ENCODE data around the gene PRAME.

The PRAME gene

DNA sequence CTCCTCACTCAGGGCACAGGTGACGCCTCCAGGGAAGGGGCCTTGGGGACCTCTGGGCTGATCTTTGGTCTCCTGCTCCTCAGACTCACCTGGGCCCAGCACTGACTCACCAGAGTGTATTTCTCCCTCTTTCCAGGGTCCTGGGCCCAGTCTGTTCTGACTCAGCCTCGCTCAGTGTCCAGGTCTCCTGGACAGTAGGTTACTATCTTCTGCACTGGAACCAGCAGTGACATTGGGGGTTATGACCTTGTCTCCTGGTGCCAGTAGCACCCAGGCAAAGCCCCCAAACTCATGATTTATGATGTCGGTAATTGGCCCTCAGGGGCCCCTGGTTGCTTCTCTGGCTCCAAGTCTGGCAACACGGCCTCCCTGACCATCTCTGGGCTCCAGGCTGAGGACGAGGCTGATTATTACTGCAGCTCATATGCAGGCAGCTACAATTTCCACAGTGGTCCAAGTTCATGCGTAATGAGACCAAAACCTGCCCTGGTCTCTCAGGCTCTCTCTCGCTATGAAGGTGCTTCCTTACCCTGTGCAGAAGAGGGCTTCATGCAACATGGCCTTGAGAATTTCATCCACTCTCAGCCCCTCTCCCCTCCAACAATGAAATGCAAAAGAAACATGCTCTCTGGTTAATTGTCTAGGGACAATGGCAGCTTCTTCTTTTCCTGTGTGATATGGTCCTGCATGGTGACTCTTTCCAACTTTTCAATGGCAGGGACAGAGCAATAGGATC lies 21.0 kb upstream of the PRAME start:
- DNase-seq: no peak

DNA sequence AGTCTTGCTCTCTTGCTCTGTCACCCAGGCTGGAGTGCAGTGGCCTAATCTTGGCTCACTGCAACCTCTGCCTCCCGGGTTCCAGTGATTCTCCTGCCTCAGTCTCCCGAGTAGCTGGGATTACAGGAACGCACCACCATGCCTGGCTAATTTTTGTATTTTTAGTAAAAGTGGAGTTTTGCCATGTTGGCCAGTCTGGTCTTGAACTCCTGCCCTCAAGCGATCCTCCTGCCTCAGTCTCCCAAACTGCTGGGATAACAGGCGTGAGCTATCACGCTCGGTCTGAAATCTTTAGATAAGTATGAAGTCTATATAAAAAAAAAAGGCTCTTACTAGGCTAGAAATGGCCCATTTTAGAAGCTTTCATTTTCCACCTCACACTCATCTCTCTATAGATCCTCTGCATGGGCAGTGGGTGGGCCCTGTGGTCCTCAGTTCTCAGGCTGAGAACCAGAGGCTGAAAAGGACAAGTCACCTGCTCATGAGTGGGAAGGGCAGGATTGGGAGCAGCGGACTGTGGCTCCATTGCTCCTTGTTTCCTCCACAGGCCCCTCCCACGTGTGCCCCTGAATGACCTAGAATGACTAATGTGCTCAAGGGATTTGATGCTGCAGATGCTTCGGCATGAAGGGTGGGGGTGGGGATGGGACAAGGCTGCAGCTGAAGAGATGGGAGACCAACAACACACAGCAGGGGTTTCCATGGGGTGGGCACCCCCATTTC lies 19.8 kb upstream of the PRAME start:
- DNase-seq: no peak

DNA sequence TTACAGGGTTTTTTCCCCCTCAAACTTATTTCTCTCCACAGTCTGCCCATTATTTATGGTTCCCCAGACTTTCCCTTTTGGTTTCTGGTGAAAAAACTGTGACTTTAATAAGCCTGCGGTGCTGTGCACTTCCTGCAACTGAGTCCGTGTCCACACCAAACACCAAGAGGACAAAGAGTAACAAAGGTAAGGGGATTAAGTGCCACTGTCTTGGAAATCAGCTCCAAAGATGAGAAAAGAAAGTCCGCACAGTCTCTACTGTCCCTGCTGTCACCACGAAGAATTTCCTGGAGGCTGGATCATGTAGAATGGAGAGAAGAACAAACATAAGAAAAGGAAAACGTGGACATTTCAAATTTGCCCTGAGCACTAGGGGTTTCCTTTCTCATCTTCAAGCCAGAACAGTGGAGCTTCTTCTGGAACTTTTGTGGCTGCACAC lies 17.9 kb upstream of the PRAME start:
- no peak for DNase-seq

DNA sequence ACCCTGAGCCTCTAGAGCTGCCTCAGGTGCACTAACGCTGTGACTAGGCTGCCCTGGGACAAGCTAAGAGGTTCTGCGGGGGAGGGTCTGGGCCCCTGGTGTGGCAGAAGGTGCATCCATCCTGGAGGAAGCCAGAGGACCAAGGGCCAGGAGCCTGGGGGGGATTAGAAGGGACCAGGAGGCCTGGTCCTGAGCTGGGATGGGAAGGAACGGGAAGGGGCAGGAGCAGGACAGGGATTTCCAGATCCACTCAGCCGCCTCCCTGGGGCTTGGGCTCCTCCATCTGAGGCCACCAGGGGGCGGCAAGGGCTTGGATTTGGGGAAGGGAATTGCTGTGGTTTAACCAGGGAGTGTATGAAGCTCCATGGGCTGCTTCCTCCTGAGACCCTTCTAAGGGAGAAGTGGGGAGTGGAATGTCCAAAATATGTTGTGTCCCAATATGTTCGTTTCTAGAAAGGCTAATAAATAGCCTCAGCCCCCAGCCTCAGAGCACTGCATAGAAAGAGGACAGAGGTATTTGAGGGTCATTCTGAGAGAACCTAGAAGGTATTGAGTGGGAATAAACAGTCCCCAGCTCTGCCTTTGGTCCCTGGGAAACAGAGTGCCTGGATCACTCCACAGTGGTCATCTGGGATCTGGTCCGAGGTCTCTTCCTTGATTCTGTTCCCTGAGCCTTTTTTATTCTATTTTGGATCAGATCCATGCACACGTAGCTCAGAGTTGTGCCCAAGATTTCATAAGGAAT lies 17.4 kb upstream of the PRAME start:
- DNase-seq: no peak

DNA sequence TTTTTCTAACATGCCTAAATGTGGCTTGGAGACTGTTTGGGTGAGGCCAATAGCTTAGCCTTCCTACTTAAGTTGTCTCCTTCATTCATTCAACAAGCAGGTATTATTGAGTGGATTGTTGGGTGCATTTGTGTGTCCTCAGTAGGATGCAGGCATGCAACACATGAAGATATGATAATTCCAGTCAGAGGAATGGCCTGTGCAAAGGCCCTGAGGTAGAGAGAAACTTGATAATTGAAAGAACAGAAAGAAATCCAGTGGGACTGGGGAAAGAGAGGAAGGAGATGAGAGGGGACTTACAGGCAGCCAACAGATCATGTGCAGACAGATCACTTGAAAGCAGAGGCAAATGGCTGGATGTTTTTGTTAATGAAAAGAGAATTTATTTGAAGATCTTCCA lies 15.3 kb upstream of the PRAME start:
- DNase-seq: no peak

DNA sequence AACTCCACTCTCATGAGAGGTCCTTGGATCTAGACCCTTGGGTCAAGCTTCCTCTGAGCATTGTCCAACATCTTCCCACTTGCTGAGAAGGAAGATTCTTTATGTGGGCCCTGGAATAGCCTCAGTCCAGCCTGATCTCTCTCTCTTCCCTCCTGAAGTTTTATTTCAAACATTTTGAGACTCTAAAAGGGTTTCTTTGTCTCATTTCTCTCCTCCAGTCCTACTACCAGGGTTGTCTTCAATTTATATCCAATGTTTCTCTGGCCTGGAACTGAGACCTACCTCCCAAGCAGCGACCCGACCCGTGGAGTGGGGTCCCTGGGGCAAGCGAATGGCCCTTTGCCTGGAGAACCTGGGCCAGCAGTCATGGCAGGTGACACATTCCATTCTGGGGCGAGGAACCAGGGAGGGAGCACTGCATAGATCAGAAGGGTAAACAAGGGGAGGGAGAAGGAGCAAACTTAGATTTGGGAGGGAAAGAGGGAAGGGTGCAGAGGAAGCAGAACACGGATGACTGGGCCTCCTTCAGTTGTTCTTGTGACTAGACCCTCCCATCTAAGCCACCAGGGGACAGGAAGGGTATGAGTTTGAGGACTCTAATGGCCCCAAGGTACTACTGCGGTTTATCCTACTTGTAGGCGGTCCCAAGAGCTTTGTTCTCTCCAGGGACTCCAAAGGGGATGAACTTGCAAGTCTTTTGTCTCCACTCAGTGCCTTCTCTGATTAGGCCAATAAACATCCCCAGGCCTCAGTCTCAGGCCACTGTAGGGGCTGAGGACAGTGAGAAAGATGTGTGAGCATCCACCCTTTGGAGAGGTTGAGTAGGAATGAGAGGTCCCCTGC lies 14.2 kb upstream of the PRAME start:
- no peak for DNase-seq

DNA sequence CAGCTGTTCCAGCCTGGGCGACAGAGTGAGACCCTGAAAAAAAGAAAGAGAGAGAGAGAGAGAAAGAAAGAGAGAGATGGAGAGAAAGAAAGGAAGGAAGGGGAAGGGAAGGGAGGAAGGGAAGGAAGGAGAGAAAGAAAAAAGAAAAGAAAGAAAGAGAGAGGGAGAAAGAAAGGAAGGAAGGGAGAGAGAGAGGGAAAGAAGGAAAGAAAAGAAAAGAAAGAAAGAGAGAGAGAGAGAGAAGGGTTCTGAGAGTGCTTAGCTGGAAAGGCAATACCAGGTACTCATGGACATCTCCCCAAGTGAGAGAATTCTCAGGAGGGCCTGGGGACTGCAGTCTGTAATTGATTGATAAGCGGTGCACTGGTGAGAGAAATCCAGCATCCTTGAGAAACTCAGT lies 12.8 kb upstream of the PRAME start:
- DNase-seq: no peak

DNA sequence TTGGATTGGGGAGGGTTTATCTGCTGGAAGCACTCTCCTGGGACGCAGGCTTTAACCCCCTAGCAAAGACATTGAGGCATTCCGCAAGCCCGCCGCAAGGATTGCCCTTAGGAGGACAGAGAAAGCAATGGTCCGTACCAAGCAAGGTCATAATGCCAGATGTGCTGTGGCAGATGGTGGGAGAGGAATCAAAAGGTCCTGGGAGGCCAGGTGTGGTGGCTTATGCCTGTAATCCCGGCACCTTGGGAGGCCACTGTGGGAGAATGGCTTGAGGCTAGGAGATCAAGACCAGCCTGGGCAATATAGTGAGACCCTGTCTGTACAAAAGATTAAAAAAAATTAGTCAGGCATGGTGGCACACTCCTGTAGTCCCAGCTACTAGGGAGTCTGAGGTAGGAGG lies 12.4 kb upstream of the PRAME start:
- DNase-seq: no peak

DNA sequence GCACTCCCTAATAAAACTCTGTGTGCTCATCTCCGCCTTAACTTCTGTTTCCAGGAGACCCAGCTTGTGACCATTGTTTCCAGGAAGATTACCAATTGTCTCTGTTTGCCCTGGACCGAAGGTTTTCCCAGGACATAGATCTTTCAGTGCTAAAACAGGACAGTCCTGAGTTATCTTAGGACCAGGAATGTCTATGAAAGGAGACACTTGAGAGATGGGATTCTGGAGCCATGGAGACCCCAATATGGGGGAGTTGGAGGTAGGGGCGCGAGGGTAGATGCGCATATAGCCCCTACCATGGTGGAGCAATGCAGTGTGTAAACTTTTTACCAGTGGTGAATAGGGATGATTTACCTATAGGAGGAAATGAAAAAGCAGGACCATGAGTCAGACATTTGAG lies 10.2 kb upstream of the PRAME start:
- DNase-seq: no peak

DNA sequence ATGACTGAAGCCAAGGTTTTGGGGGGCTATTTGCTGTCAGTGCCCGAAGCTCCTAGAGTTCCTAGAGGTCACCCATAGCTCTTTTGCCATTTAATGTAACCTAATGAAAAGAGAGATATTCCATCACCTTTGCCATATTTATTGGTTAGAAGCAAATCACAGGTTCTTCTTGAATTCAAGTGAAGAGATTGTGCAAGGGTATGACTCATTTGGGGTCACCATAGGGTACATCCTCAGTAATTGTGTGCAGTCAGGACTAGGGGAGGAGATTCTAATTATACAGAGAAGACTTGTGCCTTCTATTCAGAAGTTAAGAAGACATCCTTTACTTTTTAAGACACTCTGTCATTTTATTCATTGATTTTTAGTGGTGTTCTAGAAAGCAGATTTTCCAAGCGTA lies 6.9 kb upstream of the PRAME start:
- no peak for DNase-seq

DNA sequence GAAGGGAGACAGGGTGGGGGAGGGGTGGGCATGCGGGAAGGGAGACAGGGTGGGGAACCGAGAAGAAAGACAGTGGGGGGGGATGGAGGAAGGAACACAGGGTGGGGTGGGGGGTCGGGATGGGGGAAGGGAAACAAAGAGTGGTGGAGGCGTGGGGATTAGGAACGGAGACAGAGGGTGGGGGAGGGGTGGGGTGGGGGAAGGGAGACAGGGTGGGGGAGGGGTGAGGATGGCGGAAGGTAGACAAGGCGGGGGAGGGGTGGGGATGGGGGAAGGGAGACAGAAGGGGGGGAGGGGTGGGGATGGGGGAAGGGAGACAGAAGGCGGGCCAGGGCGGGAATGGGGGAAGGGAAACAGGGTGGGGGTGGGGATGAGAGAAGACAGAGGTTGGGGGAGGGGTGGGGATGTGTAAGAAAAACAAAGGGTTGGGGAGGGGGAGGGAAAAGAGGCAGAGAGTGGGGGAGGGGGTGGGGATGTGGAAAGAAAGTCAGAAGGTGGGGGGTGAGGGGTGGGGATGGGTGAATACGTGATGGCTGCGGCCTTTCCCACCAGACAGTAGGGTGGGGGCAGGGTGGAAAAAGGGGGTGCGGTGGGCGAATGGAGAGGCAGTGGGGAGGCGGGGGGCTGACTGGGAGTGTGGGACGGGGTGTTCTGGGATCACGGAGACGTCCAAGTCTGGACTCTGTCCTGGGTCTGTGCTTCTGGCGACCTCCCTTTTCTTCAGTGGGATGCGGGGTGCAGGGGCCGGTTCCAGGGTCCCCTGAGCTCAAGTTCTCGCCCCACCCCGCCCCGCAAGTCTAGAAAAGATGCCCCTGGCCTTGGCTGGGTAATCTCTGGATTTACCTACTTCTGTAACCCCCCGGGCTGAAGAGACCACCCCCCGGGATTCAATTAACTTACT lies 744 bp downstream of the PRAME start:
- DNase-seq: no peak

DNA sequence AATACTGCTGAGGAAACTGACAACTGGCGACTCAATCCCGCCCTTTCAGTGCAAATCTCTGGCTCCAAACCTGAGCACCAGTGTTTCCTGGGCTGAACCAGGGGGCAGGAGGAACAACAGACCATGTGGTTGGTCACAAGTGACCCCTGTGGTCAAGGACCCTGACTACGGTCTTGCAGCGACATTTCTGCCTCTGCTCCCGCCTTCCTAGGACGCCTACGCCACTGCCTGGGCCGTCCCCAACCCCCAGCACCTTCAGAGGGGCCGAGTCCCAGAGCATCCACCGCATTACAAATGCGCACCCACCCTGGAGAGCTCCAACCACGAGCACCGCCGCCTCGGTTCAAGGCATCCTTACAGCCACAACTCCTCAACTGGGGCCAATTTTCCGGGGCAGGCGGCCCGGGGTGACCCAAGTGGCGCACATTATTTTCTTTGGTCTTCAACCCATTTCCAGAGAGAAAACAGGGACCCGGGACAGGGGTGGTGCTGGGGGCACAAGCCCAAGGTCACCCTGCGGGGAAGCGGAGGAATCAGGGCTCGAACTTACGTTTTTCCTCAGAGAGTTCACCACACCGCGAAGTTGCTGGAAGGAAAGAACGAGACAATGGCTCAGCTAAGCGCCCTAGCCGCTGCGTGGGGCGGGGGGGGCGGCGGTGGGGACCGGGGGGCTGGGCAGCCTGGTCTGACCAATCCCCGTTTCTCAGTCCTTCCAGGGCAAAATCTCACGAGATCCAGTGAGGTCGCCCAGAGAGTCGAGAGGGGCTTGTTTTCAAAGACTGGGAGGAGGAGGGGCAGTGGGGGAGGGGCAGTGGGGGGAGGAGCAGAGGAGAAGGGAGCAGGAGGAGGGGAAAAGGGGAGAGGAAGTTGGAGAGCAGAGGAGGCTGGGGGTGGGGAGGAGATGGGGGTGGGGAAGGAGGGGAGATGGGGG lies 1.8 kb downstream of the PRAME start:
- DNase-seq: no peak

DNA sequence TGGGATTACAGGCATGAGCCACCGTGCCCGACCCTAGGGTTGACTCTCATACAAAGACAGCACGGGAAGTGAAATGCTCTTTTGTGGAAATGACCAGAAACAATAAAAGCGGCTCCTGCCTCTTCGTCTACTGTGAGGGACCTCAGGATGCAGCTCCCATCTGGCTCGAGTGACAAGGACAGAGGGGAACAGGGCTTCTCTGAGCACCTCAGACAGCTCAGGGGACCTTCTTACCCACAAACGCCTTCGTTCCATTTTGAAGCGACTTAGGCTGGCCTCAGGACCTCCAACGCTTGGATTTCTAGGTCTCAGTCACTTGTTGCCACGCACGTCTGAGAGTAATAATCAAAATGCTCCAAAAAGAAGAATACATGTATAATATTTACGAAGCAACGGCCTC lies 2.5 kb downstream of the PRAME start:
- no peak for DNase-seq

DNA sequence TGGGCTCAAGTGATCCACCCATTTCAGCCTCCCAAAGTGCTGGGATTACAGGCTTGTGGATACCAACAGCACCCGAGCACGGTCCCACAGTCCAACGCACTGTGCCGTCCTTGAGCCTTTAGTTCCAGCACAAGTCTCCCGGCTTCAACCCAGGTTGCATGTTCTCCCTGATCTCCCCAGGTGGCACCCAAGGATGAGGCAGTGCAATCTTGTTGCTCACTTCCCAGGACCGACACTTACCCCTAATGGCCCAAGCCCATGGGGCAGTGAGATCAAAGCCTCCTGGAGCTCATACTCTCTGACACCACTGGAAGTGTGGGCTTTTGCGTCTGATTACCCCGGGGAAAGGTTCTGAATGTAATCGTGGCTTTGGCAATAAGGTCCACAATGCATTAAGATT lies 3.5 kb downstream of the PRAME start:
- no peak for DNase-seq

DNA sequence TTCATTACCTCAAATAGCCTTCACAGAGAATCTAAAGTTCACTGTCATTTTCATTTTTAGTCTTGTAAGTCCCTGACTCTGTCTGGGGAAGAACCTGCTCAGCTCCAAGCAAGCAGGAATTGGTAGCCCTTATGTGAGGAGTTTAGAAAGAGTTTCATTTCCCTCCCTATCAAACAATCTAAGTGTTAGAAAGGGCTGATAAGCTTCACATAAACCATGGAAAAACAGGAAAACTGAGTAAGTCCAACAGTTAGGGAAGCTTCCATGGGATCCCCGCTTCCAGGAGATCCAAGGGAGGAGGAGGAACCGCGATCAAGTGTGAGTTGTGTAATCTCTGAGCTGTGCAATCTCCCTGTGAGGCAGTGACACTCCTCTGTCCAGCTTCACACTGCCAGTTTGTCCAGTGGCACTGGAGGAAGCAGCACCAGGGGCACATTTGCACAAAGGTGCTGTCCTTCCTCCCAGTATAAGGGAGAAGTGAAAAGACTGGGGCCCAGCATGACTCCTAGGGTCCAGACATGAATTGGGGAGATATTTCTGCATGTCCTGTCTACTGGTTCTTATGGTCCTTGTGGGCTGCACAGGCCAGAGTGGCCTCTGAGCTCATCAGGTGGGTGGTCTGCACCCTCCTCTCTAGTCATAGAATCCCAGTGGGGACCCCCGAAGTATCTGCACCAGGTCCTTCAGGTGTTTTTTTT lies 4.3 kb downstream of the PRAME start:
- DNase-seq: no peak

DNA sequence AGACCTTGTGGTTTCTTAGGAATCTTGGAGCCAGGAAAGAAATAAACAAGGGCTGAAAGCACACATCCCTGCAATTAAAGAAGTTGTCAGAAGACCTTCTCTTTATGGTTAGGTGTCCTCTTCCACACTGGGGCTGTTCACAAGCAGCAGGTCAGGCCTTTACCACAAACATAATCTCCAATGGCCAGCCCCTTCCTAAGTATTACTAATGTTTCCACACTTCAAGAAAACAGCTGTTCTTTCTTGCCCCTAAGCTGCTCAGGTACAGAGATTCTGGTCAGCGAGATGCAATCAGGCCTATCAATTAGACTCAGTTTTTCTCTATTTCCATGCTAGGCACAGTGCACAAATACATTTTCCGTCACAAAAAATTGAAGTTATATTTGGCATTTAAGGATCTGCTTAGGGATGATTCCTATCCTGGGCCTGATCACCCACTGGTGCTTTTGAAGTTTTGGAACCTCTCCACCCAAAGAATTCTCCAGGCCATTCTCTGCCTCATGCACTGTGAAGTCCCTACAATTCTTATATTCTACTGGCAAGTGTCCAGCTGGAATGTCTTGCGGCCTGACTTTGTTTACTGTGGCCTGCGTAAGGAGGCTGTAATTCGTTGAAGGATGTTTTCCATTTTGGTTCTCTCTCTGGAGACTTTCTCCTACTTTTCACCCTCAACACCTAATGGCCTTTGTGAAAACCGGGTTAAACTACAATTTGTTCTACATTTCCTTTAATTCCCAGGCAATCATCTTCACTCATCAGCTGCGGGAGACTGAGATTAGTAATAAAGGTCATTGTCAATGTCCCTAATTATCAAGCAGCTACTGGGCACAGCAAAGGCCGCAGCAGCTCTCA lies 5.1 kb downstream of the PRAME start:
- DNase-seq: no peak

DNA sequence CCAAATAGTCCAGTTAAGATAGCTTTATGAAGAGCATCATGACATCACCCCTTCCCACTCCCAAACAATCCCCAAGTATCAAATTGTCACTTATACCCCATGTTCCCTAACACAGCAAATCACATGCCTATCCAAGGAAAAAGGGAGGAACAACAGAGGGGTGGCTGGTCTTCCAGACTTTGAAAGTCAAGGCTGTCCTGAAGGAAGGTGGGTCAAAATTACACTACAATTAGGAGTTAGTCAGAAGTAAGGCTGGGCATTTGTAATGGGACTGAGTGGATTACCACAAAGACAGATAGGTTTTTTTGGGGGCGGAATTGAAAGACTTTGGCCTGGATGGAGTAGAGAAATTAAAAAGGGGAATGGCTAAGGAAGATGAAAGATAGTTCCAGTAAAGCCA lies 5.9 kb downstream of the PRAME start:
- DNase-seq: no peak

DNA sequence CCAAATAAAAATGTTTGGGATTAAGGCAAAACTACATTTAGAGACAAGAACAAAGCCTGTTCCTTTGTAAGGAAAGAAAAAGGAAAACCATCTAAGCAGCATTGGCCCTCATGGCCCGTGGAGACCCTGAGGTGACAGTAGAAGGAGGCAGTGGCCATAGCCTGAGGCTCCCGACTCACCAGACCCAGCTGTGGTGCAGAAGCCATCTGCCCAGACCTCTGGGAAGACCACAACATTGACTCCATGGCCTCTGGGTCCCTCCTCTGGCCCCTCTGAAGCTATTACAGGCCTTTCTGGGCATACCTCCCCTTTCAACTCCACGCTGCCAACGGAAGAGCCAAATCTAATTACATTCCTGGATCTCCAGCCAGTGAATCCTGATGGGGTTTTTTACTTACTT lies 6.4 kb downstream of the PRAME start:
- no peak for DNase-seq

DNA sequence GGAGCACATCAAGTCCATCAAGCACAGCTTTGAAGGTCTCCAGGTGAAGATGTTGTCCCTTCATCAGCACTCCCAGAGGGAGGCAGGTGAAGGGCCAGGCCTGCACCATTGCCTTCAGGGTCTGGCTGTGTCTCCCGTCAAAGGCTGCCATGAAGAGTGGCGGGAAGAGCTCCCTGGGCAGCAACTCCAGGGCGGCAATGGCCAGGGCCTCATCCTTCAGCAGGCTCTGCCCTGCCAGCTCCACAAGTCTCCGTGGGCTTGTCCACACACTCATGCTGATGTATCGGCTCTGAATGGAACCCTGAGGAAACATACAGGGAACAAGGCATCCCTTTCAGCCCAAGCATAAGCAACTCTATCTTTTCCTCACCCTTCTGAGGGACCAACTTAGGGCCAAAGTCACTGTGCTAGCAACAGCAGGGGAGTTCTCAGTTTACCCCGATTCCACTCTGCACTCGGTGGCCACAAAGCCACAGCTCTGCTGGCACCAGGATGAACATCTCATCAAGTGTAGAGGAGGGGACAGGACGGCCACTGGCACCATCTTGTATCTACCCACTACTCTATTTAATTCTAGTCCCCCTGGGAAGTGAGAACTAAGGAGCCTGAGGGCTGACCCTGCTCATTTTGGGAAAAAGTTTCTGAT lies 8.2 kb downstream of the PRAME start:
- no peak for DNase-seq
